ENCODE data around the gene GATA3.

DNA sequence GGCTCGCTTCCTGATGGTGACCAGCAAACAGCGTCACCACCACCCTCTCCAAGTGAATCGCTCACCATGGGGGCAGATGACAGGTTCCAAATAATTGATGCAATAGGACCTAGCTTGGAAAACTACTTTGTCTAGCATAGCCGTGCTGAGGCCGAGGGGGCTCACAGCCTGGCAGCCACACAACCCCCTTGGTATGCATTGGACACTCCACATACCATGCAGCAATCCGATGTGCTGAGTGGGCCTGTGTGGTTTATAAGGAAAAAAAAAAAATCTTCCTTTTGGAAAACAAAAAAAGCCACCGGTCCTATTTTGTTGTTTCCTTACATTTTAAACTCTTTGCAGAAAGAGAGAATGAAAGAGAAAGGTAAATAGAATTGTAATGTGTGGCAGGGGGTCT lies 15.1 kb downstream of the GATA3 start:
- TF ChIP-seq, protein P1, sequence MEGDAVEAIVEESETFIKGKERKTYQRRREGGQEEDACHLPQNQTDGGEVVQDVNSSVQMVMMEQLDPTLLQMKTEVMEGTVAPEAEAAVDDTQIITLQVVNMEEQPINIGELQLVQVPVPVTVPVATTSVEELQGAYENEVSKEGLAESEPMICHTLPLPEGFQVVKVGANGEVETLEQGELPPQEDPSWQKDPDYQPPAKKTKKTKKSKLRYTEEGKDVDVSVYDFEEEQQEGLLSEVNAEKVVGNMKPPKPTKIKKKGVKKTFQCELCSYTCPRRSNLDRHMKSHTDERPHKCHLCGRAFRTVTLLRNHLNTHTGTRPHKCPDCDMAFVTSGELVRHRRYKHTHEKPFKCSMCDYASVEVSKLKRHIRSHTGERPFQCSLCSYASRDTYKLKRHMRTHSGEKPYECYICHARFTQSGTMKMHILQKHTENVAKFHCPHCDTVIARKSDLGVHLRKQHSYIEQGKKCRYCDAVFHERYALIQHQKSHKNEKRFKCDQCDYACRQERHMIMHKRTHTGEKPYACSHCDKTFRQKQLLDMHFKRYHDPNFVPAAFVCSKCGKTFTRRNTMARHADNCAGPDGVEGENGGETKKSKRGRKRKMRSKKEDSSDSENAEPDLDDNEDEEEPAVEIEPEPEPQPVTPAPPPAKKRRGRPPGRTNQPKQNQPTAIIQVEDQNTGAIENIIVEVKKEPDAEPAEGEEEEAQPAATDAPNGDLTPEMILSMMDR (IDR thresholded peaks at IDR 0.05) = no peak
- TF ChIP-seq POLR2A (IDR thresholded peaks at IDR 0.05) = no peak

Measured in lower leg skin (tissue), 3 donors.